GM12801 (cell line): Measurements from ENCODE around the gene RNF2.

Experiments used
- CTCF ChIP-seq: IDR thresholded peaks from one replicate; pipeline ENCODE4 v1.5.1; 2011; ENCODE audit warnings: control low read depth; ENCODE audit not compliant: insufficient read length; ENCODE audit errors: extremely low read depth

The RNF2 gene

GRCh38 chr1:185083818-185084217 lies 38.5 kb downstream of the RNF2 start:
- TF ChIP-seq CTCF: no peak

GRCh38 chr1:185087101-185087500 lies 41.7 kb downstream of the RNF2 start:
- no peak for TF ChIP-seq CTCF

GRCh38 chr1:185087746-185088145 lies 42.4 kb downstream of the RNF2 start:
- no peak for TF ChIP-seq CTCF

GRCh38 chr1:185091480-185091879 lies 46.1 kb downstream of the RNF2 start:
- TF ChIP-seq CTCF: no peak

GRCh38 chr1:185094761-185095160 lies 49.4 kb downstream of the RNF2 start:
- no peak for TF ChIP-seq CTCF

GRCh38 chr1:185096531-185096930 lies 51.2 kb downstream of the RNF2 start:
- no peak for TF ChIP-seq CTCF

- TF ChIP-seq CTCF: no peak
These were observed 58.7 kb downstream of the RNF2 start for GRCh38 chr1:185104083-185104482.

GRCh38 chr1:185105121-185105520 lies 59.8 kb downstream of the RNF2 start:
- no peak for TF ChIP-seq CTCF
